SK-N-SH (cell line): ENCODE measurements around the gene ACAD10. TPM values are rescaled to one million over a fixed set of nuclear protein-coding genes. Genes with fewer than 3 reads are reported as not detected.

Source experiments
- CTCF ChIA-PET: fragments of 300-600, 350-600 bp; formaldehyde crosslinking; extraction: SDS; loops from one replicate; lab custom pipeline; 2021; lab: Yijun Ruan, JAX
- POLR2A ChIA-PET: fragments of 350-600 bp; sonication (Branson Sonifier 250); formaldehyde crosslinking; extraction: SDS; loops from one replicate; lab custom pipeline; 2020; ENCODE audit warnings: antibody characterized with exemption, inconsistent platforms; lab: Yijun Ruan, JAX
- DNase-seq: peaks from one replicate; pipeline ENCODE4 v3.0.0; 2012
- H2AFZ ChIP-seq: fragments of 200-600 bp; sonication (generic); 2 replicates; pipeline ENCODE4 v1.8.1; 2016; ENCODE audit warnings: antibody characterized with exemption, mild to moderate bottlenecking, low read depth
- H3F3A ChIP-seq: fragments of 200-600 bp; sonication (generic); replicated peaks from 2 replicates; pipeline ENCODE3; 2016; ENCODE audit warnings: antibody characterized with exemption, mild to moderate bottlenecking; ENCODE audit not compliant: insufficient read depth
- H3K27ac ChIP-seq, 2 experiments: fragments of 200-500 bp in 1 of 2; fragments of 200-600 bp in 1 of 2; sonication (Bioruptor generic) in 1 of 2; sonication (generic), shearing (Covaris generic) in 1 of 2; 2 replicates each; pipeline versions ENCODE4 v1.5.1 to v1.6.1; 2014 to 2016; ENCODE audit warnings: low read depth in 2 of 2, inconsistent platforms in 1 of 2, low read length in 1 of 2, mild to moderate bottlenecking in 1 of 2, mixed read lengths in 1 of 2
- H3K27me3 ChIP-seq: fragments of 200-600 bp; sonication (generic), shearing (Covaris generic); 2 replicates; pipeline ENCODE4 v1.6.1; 2016; ENCODE audit warnings: mixed run types; ENCODE audit not compliant: insufficient read depth
- H3K36me3 ChIP-seq, 2 experiments: fragments of 200-500 bp in 1 of 2; fragments of 200-600 bp in 1 of 2; sonication (Bioruptor generic) in 1 of 2; sonication (generic) in 1 of 2; replicated peaks in 1 of 2; 2 replicates each; pipeline versions ENCODE3 to v1.5.1; 2014 to 2016; ENCODE audit warnings: low read length in 1 of 2, mild to moderate bottlenecking in 1 of 2; ENCODE audit not compliant: insufficient read depth in 2 of 2, control insufficient read depth in 1 of 2
- H3K4me1 ChIP-seq, 2 experiments: fragments of 200-500 bp in 1 of 2; fragments of 200-600 bp in 1 of 2; sonication (Bioruptor generic) in 1 of 2; sonication (generic), shearing (Covaris generic) in 1 of 2; 2 replicates each; pipeline versions ENCODE4 v1.5.1 to v1.6.1; 2014 to 2016; ENCODE audit warnings: low read depth in 1 of 2, low read length in 1 of 2, mixed run types in 1 of 2; ENCODE audit not compliant: insufficient read depth in 2 of 2, control insufficient read depth in 1 of 2
- H3K4me2 ChIP-seq: fragments of 200-600 bp; sonication (generic), shearing (Covaris generic); 2 replicates; pipeline ENCODE4 v1.6.1; 2017; ENCODE audit warnings: mixed run types
- H3K4me3 ChIP-seq, 2 experiments: fragments of 200-500 bp in 1 of 2; fragments of 200-600 bp in 1 of 2; sonication (Bioruptor generic) in 1 of 2; sonication (generic), shearing (Covaris generic) in 1 of 2; 2 replicates each; pipeline versions ENCODE4 v1.5.1 to v1.8.1; 2014 to 2016; ENCODE audit warnings: low read depth in 2 of 2, inconsistent platforms in 1 of 2, low read length in 1 of 2, mild to moderate bottlenecking in 1 of 2, mixed read lengths in 1 of 2, moderate library complexity in 1 of 2
- H3K79me2 ChIP-seq: fragments of 200-600 bp; sonication (generic); 2 replicates; pipeline ENCODE4 v1.8.1; 2017; ENCODE audit warnings: mild to moderate bottlenecking; ENCODE audit not compliant: insufficient read depth
- H3K9ac ChIP-seq: fragments of 200-600 bp; sonication (generic); 2 replicates; pipeline ENCODE4 v1.6.1; 2017; ENCODE audit warnings: mixed run types
- H3K9me2 ChIP-seq: fragments of 200-600 bp; sonication (generic); 2 replicates; pipeline ENCODE4 v1.6.1; 2017; ENCODE audit warnings: mixed run types
- H3K9me3 ChIP-seq: fragments of 200-600 bp; sonication (generic); 2 replicates; pipeline ENCODE4 v1.6.1; 2017; ENCODE audit warnings: mixed run types, mild to moderate bottlenecking, moderate library complexity
- H4K20me1 ChIP-seq: fragments of 200-600 bp; sonication (generic); 2 replicates; pipeline ENCODE4 v1.6.1; 2017; ENCODE audit warnings: mild to moderate bottlenecking, mixed run types; ENCODE audit not compliant: insufficient read depth
- CHD2 ChIP-seq: fragments of 150-350 bp; IDR thresholded peaks from 2 replicates; pipeline ENCODE4 v1.6.1; 2018; ENCODE audit warnings: low read length; ENCODE audit not compliant: partially characterized antibody
- CTCF ChIP-seq: fragments of 200-600 bp; sonication (generic); IDR thresholded peaks from 2 replicates; pipeline ENCODE4 v1.6.1; 2017; ENCODE audit warnings: antibody characterized with exemption, mild to moderate bottlenecking, moderate library complexity
- ELF1 ChIP-seq: IDR thresholded peaks from 2 replicates; pipeline ENCODE4 v1.4.0; 2012
- EP300 ChIP-seq, 2 experiments: IDR thresholded peaks; 2 replicates each; pipeline versions ENCODE4 v1.4.0 to v1.6.1; 2012; ENCODE audit warnings: borderline replicate concordance in 1 of 2, low read depth in 1 of 2, low read length in 1 of 2
- EZH2phosphoT487 ChIP-seq: fragments of 200-600 bp; sonication (generic); IDR thresholded peaks from 2 replicates; pipeline ENCODE4 v1.6.1; 2017; ENCODE audit warnings: low read depth, mixed run types, mild to moderate bottlenecking, antibody characterized with exemption, moderate library complexity, borderline replicate concordance
- FOSL2 ChIP-seq: IDR thresholded peaks from 2 replicates; pipeline ENCODE4 v1.4.0; 2012; ENCODE audit warnings: low read depth, mild to moderate bottlenecking, moderate library complexity, borderline replicate concordance
- GABPA ChIP-seq: IDR thresholded peaks from 2 replicates; pipeline ENCODE4 v1.4.0; 2012; ENCODE audit warnings: low read depth, mild to moderate bottlenecking
- GATA2 ChIP-seq: sonication (generic); formaldehyde crosslinking; IDR thresholded peaks from 2 replicates; pipeline ENCODE4 v1.5.0; 2020; ENCODE audit warnings: mild to moderate bottlenecking, missing genetic modification reagents
- IRF3 ChIP-seq: fragments of 150-350 bp; IDR thresholded peaks from 2 replicates; pipeline ENCODE4 v1.6.1; 2016; ENCODE audit warnings: mild to moderate bottlenecking, low read depth, low read length
- JUND ChIP-seq: IDR thresholded peaks from 2 replicates; pipeline ENCODE4 v1.4.0; 2012
- MAX ChIP-seq: IDR thresholded peaks from 2 replicates; pipeline ENCODE4 v1.4.0; 2012; ENCODE audit warnings: low read depth
- MEF2A ChIP-seq: IDR thresholded peaks from 2 replicates; pipeline ENCODE4 v1.4.0; 2012; ENCODE audit warnings: low read depth, borderline replicate concordance
- MXI1 ChIP-seq: IDR thresholded peaks from 2 replicates; pipeline ENCODE4 v1.6.1; 2012; ENCODE audit warnings: mild to moderate bottlenecking, low read depth, low read length, improper control_type of control experiment
- NFIC ChIP-seq: IDR thresholded peaks from 2 replicates; pipeline ENCODE4 v1.4.0; 2012; ENCODE audit warnings: borderline replicate concordance
- NRF1 ChIP-seq: IDR thresholded peaks from 2 replicates; pipeline ENCODE4 v1.6.1; 2012; ENCODE audit warnings: low read depth, mild to moderate bottlenecking, low read length
- PBX3 ChIP-seq: IDR thresholded peaks from 2 replicates; pipeline ENCODE4; 2012
- POLR2AphosphoS5 ChIP-seq: IDR thresholded peaks from 2 replicates; pipeline ENCODE4 v1.6.1; 2012; ENCODE audit warnings: low read depth, low read length
- RAD21 ChIP-seq: IDR thresholded peaks from 2 replicates; pipeline ENCODE4 v1.6.1; 2012; ENCODE audit warnings: mild to moderate bottlenecking, low read length
- RCOR1 ChIP-seq: fragments of 150-350 bp; IDR thresholded peaks from 2 replicates; pipeline ENCODE4 v1.6.1; 2017; ENCODE audit warnings: antibody characterized with exemption, low read length
- REST ChIP-seq: IDR thresholded peaks from 2 replicates; pipeline ENCODE4 v1.6.1; 2012; ENCODE audit warnings: mild to moderate bottlenecking, low read depth, low read length, moderate library complexity
- RFX5 ChIP-seq: IDR thresholded peaks from 2 replicates; pipeline ENCODE4 v1.6.1; 2012; ENCODE audit warnings: mild to moderate bottlenecking, improper control_type of control experiment, low read length
- RXRA ChIP-seq: IDR thresholded peaks from 2 replicates; pipeline ENCODE4 v1.4.0; 2012; ENCODE audit warnings: low read depth, mild to moderate bottlenecking, borderline replicate concordance
- SMC3 ChIP-seq: IDR thresholded peaks from 2 replicates; pipeline ENCODE4 v1.6.1; 2012; ENCODE audit warnings: low read depth, low read length, improper control_type of control experiment
- TAF1 ChIP-seq: IDR thresholded peaks from 2 replicates; pipeline ENCODE4 v1.6.1; 2012; ENCODE audit warnings: low read depth, mild to moderate bottlenecking, low read length, moderate library complexity, borderline replicate concordance
- TCF12 ChIP-seq: IDR thresholded peaks from 2 replicates; pipeline ENCODE4 v1.4.0; 2012
- WGBS: methylation state at CpG from one replicate; pipeline ENCODE4 v1.1.6; 2017; ENCODE audit warnings: low lambda C conversion rate; 5-methylcytosine and 5-hydroxymethylcytosine counted together
- polyA plus RNA-seq, 3 experiments: library from polyadenylated mRNA; depleted of rRNA; stranded (reverse); fragments of >200 nt; gene quantifications; 2 replicates each; pipeline ENCODE4 v1.2.3, GENCODE V29; 2012

Gene ACAD10
- polyA plus RNA-seq (2012; rRNA removed) = 24.6 and 29.0 TPM in 2 replicates
- polyA plus RNA-seq (2012; cell fraction: cytosol; rRNA removed) = 9.5 and 13.2 TPM in 2 replicates
- polyA plus RNA-seq (2012; cell fraction: nucleus; rRNA removed) = 112 and 115 TPM in 2 replicates

- H3K36me3 ChIP-seq = peaks cover 13 to 18% of the 10 kb centered on the region in 2 experiments
- no peaks in the 10 kb centered on the region for H3F3A ChIP-seq
- no peak for TF ChIP-seq RFX5
- 0 out of 2 replicates have a peak, but pooled peaks have one; percentile 37 for TF ChIP-seq REST
- TF ChIP-seq IRF3 = no peak
- peak; percentile 86 for TF ChIP-seq MXI1
- TF ChIP-seq CTCF = peak; percentile 8; the same call in 1 of the 2 replicates
- no peak for TF ChIP-seq NFIC
- peak; percentile 86 for TF ChIP-seq TAF1
- TF ChIP-seq PBX3 = 0 out of 2 replicates have a peak, but pooled peaks have one; percentile 3
- no peak for TF ChIP-seq JUND
- peak; percentile 97 for TF ChIP-seq POLR2AphosphoS5
- TF ChIP-seq MEF2A = no peak
- no peak for TF ChIP-seq TCF12
- TF ChIP-seq EZH2phosphoT487 = no peak
- peak; percentile 76 for TF ChIP-seq GATA2 (CRISPR knock-in tag)
- TF ChIP-seq EP300 (IDR thresholded peaks at IDR 0.05; ENCODE audit: borderline replicate concordance in 1 of 2, low read depth in 1 of 2, low read length in 1 of 2) = no peak
- TF ChIP-seq RXRA = no peak
- no peak; the same call in 1 of the 2 replicates for TF ChIP-seq RCOR1
- TF ChIP-seq CHD2 = peak; percentile 74
- peak; percentile 63 for TF ChIP-seq NRF1
- peak; percentile 87 for TF ChIP-seq GABPA
- TF ChIP-seq MAX = peak; percentile 89
- TF ChIP-seq FOSL2 = no peak
- no peak for TF ChIP-seq SMC3
- peak; percentile 98 for TF ChIP-seq ELF1
- peak; percentile 9; the same call in 1 of the 2 replicates for TF ChIP-seq RAD21
Measured at GRCh38 chr12:111685811-111686573, at the start of gene ACAD10, which contains the start of gene BRAP. Gene ACAD10, plus strand, starts transcription at chr12:111686053. Its CDS starts 6,657 bp downstream, at chr12:111692710. Gene BRAP, minus strand, starts transcription at chr12:111685956. Its CDS starts 164 bp downstream, at chr12:111685792.

More at GRCh38 chr12:111685811-111686573, at the start of gene ACAD10, which contains the start of gene BRAP:
- H3K9me3 ChIP-seq = no peaks in the 10 kb centered on the region
- H4K20me1 ChIP-seq = 0 out of 2 replicates have a peak, but pooled peaks cover 3% of the 10 kb centered on the region
- peak; percentile 98 for DNase-seq
- CTCF ChIA-PET = interaction anchor here (1.6 to 2.1 kb wide), 2 partner anchors 12 to 234 kb away, joined by 4 to 8 read pairs; no protein-coding TSS in a partner anchor
- peak within 1 kb of the TSS; percentile 84 for H3K4me2 ChIP-seq
- 5% methylated on average over 15 of the region's 63 CpGs for WGBS
- no peaks in the 10 kb centered on the region for H3K9me2 ChIP-seq
- peak within 1 kb of the TSS; percentile 94 for H3K9ac ChIP-seq
- peaks cover 70% of the 10 kb centered on the region for H3K79me2 ChIP-seq
- H3K4me3 ChIP-seq = peak within 1 kb of the TSS; percentile 81 to 100
- H3K27me3 ChIP-seq = no peaks in the 10 kb centered on the region
- peaks cover 6 to 16% of the 10 kb centered on the region in 2 experiments; a peak in 2 of 4 replicates for H3K4me1 ChIP-seq
- H2AFZ ChIP-seq = peak within 1 kb of the TSS; percentile 93
- peak within 1 kb of the TSS; percentile 72 to 83 for H3K27ac ChIP-seq
- POLR2A ChIA-PET = interaction anchor here (0.6 to 1.2 kb wide), 4 partner anchors 8 to 1527 kb away, joined by 3 to 6 read pairs (median 4); no protein-coding TSS in a partner anchor
